Thyroid gland (tissue), 4 donors: ENCODE data around the gene ESYT3. TPM values are rescaled to one million over a fixed set of nuclear protein-coding genes. Genes with fewer than 3 reads are reported as not detected.

ENCODE experiments used
- DNase-seq, 2 donors: peaks; one replicate each; pipeline ENCODE4 v3.0.0-alpha.2; 2019
- H3K27ac ChIP-seq, 3 donors: fragments of 200-600 bp; sonication (generic); 1 replicate in 2 of 3; 2 replicates in 1 of 3; pipeline ENCODE4 v1.5.1; 2016 to 2019; ENCODE audit warnings: mild to moderate bottlenecking in 1 of 3, moderate library complexity in 1 of 3
- H3K27me3 ChIP-seq: fragments of 200-600 bp; sonication (generic); one replicate; pipeline ENCODE4 v1.5.1; 2019
- H3K36me3 ChIP-seq, 2 donors: fragments of 200-600 bp; sonication (generic); one replicate each; pipeline ENCODE4 v1.5.1; 2016 to 2019
- H3K4me1 ChIP-seq, 2 donors: fragments of 200-600 bp; sonication (generic); one replicate each; pipeline ENCODE4 v1.5.1; 2017 to 2019
- H3K4me3 ChIP-seq, 3 donors: fragments of 200-600 bp; sonication (generic); replicated peaks in 1 of 3; 1 replicate in 2 of 3; 2 replicates in 1 of 3; pipeline ENCODE4 v1.5.1; 2016; ENCODE audit warnings: mild to moderate bottlenecking in 1 of 3
- H3K9me3 ChIP-seq: fragments of 200-600 bp; sonication (generic); one replicate; pipeline ENCODE4 v1.5.1; 2017
- POLR2A ChIP-seq, 2 donors: fragments of 450-650 bp; IDR thresholded peaks; one replicate each; pipeline ENCODE4 v1.6.1; 2017; ENCODE audit warnings: antibody characterized with exemption in 2 of 2, mild to moderate bottlenecking in 2 of 2, moderate library complexity in 1 of 2
- WGBS, 2 donors: methylation state at CpG; one replicate each; pipeline ENCODE4 v1.1.5; 2017; 5-methylcytosine and 5-hydroxymethylcytosine counted together
- intact Hi-C: fragments of 100-400 bp; cut with DNase I; formaldehyde crosslinking; loops from one replicate; pipeline ENCODE4 v1.15.1; 2023
- total RNA-seq, 4 donors: library from RNA; depleted of rRNA; stranded (reverse); fragments of >200 nt; gene quantifications; one replicate each; pipeline ENCODE4 v1.2.3, GENCODE V29; 2016
- TF ChIP-seq, protein P1 (sequence below), 6 experiments: fragments of 200-600 bp in 3 of 6; fragments of 450-650 bp in 3 of 6; sonication (generic) in 3 of 6; IDR thresholded peaks; one replicate each; pipeline ENCODE4 v1.5.1; 2016 to 2019; ENCODE audit warnings: antibody characterized with exemption in 6 of 6, mild to moderate bottlenecking in 2 of 6, inconsistent platforms in 1 of 6, moderate library complexity in 1 of 6

Gene ESYT3
- total RNA-seq, 4 donors from 2014 or later = 19.9 to 82.8 (median 22.7) TPM

DNA sequence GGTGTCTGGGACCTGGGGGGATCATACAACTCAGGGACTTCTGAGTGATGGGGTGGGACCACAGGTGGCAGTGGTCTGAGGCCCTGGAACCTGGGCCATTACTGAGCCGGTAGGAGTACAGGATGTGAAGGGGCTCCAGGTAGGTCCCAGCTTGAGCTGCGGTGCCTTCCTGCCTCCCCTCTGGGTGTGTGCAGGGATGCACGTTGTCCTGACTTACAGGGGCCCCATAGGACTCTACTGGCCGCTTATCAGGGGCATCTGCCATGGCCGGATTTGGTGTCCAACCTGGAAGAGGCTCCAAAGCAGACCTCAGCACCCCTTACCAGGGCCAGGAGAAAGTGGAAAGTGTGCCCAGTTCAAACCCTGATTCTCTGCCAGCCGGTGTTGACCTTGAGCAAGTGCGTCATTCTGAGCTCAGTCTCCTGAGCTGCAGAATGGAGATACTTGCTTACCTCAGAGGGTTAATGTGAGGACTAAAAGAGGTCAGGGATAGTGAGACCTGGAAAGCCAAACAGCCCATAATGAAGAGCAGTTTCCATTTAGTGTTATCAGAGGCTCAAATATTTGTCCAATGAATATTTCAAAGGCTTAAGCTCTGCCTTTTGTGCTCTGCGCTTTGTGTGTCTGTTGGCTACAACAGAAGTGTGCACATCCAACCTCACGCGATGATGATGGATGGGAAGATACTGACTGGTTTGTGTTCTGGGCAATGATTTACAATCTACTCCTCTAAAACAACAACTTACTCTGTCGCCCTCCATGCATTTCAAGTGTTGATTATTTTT is 35.4 kb upstream of the ESYT3 start:
- no peaks in the 10 kb centered on the region for H3K27me3 ChIP-seq
- H3K27ac ChIP-seq = no peak overlapping the region
- DNase-seq = no peak
- H3K9me3 ChIP-seq = no peaks in the 10 kb centered on the region
- intact Hi-C loops = no loop called here
- WGBS, 2 donors = 86 to 90% methylated on average over 10 to 11 of the region's 11 CpGs
- H3K4me3 ChIP-seq = no peak overlapping the region
- TF ChIP-seq, protein P1, sequence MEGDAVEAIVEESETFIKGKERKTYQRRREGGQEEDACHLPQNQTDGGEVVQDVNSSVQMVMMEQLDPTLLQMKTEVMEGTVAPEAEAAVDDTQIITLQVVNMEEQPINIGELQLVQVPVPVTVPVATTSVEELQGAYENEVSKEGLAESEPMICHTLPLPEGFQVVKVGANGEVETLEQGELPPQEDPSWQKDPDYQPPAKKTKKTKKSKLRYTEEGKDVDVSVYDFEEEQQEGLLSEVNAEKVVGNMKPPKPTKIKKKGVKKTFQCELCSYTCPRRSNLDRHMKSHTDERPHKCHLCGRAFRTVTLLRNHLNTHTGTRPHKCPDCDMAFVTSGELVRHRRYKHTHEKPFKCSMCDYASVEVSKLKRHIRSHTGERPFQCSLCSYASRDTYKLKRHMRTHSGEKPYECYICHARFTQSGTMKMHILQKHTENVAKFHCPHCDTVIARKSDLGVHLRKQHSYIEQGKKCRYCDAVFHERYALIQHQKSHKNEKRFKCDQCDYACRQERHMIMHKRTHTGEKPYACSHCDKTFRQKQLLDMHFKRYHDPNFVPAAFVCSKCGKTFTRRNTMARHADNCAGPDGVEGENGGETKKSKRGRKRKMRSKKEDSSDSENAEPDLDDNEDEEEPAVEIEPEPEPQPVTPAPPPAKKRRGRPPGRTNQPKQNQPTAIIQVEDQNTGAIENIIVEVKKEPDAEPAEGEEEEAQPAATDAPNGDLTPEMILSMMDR (IDR thresholded peaks at IDR 0.05) = no peak
- TF ChIP-seq POLR2A (IDR thresholded peaks at IDR 0.05) = no peak
- H3K36me3 ChIP-seq = peaks cover 30 to 42% of the 10 kb centered on the region in 2 donors
- H3K4me1 ChIP-seq = peaks cover 0 to 8% of the 10 kb centered on the region in 2 donors

DNA sequence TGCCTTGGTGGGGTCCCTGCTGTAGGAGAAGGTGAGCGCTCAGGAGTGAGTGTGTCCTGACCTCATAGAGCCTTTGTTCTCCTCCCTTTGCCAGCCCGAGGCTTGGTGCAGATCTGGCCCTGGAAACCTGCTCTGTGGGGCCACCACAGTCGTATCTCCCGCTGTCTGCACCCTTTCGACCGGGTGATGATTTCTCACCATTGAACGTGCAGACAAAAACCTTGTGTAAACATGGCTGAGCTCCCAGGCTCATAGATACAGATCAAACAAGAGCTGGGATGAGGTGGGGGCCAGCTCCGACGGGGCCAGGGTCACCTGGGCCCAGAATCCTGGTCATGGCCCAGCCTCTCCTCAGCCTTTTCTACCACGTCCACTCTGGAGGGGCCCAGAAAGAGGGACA is 34.6 kb upstream of the ESYT3 start:
- TF ChIP-seq POLR2A (IDR thresholded peaks at IDR 0.05) = no peak
- TF ChIP-seq, protein P1 (IDR thresholded peaks at IDR 0.05) = no peak
- H3K4me3 ChIP-seq = no peak overlapping the region
- H3K4me1 ChIP-seq = peaks cover 0 to 7% of the 10 kb centered on the region in 2 donors
- intact Hi-C loops = loop anchor here (10.0 kb wide), 1 partner anchor 65 kb away; no protein-coding TSS in a partner anchor
- no peaks in the 10 kb centered on the region for H3K9me3 ChIP-seq
- H3K27ac ChIP-seq = no peak overlapping the region
- H3K36me3 ChIP-seq = peaks cover 38 to 50% of the 10 kb centered on the region in 2 donors
- DNase-seq = no peak
- 61 to 74% methylated on average over 10 of the region's 10 CpGs for WGBS, 2 donors
- H3K27me3 ChIP-seq = no peaks in the 10 kb centered on the region

DNA sequence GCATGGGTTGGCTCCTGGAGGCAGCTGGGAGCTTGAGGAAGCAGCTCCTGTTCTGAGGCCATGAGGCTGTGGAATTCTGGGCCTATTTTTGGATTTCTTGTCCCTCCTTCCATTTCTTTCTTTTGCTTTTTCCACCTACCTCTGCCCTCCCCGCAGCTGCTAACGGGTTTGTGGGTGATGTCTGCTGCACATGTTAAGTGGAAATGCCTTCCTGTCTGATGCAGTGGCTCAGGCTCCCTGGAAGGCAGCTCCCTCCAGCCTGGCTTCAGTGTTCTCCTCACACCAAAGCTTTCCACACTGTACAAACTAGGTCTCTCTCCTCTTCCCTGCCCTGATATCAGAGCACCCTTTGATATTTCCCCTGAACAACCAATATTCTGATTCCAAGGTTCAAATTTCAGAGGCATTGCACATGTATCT is 33.8 kb upstream of the ESYT3 start:
- TF ChIP-seq, protein P1 (IDR thresholded peaks at IDR 0.05) = no peak
- TF ChIP-seq POLR2A (IDR thresholded peaks at IDR 0.05) = no peak
- Histone ChIP-seq H3K9me3 (no peaks in the 10 kb centered on the region), H3K4me1 (no peaks in the 10 kb centered on the region), H3K27ac (no peak overlapping the region), H3K27me3 (no peaks in the 10 kb centered on the region), H3K4me3 (no peak overlapping the region), H3K36me3 (peaks cover 43 to 55% of the 10 kb centered on the region in 2 donors)
- no peak for DNase-seq
- 67 to 79% methylated on average over 2 of the region's 2 CpGs for WGBS, 2 donors
- intact Hi-C loops = loop anchor here (10.0 kb wide), 1 partner anchor 66 kb away; no protein-coding TSS in a partner anchor

DNA sequence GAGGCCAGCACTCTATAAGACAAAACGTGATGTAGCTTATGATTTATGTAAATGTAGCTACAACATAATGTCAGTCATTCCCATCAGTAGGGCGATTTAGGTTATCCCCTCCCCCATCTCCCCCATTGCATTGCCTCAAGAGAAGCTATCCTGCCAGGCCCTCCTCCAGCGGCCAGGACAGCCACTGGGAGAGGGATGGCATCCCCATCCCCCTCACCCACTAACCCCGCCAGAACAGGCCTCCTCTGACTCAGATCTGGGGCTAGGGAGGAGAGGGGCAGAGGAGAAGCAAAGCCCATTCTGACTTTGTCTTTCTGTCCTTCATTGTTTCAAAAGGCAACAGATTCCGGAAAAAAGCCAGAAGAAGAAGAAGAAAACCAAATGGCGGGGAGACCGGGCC is 32.6 kb upstream of the ESYT3 start:
- intact Hi-C loops = loop anchor here (10.0 kb wide), 1 partner anchor 67 kb away; no protein-coding TSS in a partner anchor
- H3K4me3 ChIP-seq = no peak overlapping the region

More for the DNA sequence above, 32.6 kb upstream of the ESYT3 start:
- H3K27me3 ChIP-seq = no peaks in the 10 kb centered on the region
- DNase-seq = no peak
- H3K27ac ChIP-seq = no peak overlapping the region
- 87 to 93% methylated on average over 7 of the region's 7 CpGs for WGBS, 2 donors
- TF ChIP-seq POLR2A (IDR thresholded peaks at IDR 0.05) = no peak
- TF ChIP-seq, protein P1 (IDR thresholded peaks at IDR 0.05) = no peak
- no peaks in the 10 kb centered on the region for H3K9me3 ChIP-seq
- peaks cover 43 to 55% of the 10 kb centered on the region in 2 donors for H3K36me3 ChIP-seq
- H3K4me1 ChIP-seq = no peaks in the 10 kb centered on the region
